HepG2 (cell line): ENCODE results near the gene GNA15. TPM values are rescaled to one million over a fixed set of nuclear protein-coding genes. Genes with fewer than 3 reads are reported as not detected.

Experiments
- KDM2A ChIP-seq: sonication (generic); formaldehyde crosslinking; IDR thresholded peaks from 2 replicates; pipeline ENCODE4 v1.4.0; 2020; ENCODE audit warnings: low read depth, missing genetic modification reagents, borderline replicate concordance
- MAX ChIP-seq: IDR thresholded peaks from 2 replicates; pipeline ENCODE4 v1.6.1; 2012; ENCODE audit warnings: inconsistent platforms
- MYC ChIP-seq: sonication (generic); formaldehyde crosslinking; IDR thresholded peaks from 2 replicates; pipeline ENCODE4 v1.9.0; 2021; ENCODE audit warnings: missing genetic modification reagents, borderline replicate concordance
- PHF8 ChIP-seq: sonication (generic); formaldehyde crosslinking; IDR thresholded peaks from 2 replicates; pipeline ENCODE4 v1.5.0; 2020; ENCODE audit warnings: missing genetic modification reagents
- RARG ChIP-seq: sonication (generic); formaldehyde crosslinking; IDR thresholded peaks from 2 replicates; pipeline ENCODE4 v1.4.0; 2020; ENCODE audit warnings: low read depth, mild to moderate bottlenecking, missing genetic modification reagents
- REPIN1 ChIP-seq: sonication (generic); formaldehyde crosslinking; IDR thresholded peaks from 2 replicates; pipeline ENCODE4 v1.8.0; 2022; ENCODE audit warnings: missing genetic modification reagents, low read depth, mild to moderate bottlenecking, borderline replicate concordance
- SALL1 ChIP-seq: sonication (generic); formaldehyde crosslinking; IDR thresholded peaks from 2 replicates; pipeline ENCODE4 v1.8.0; 2022; ENCODE audit warnings: mild to moderate bottlenecking, missing genetic modification reagents
- SAP130 ChIP-seq: IDR thresholded peaks from 2 replicates; pipeline ENCODE4 v1.6.1; 2016; ENCODE audit warnings: low read depth
- SMC3 ChIP-seq: IDR thresholded peaks from 2 replicates; pipeline ENCODE4 v1.6.1; 2011; ENCODE audit warnings: low read length, improper control_type of control experiment
- SRY ChIP-seq: sonication (generic); formaldehyde crosslinking; IDR thresholded peaks from 2 replicates; pipeline ENCODE4 v1.8.0; 2022; ENCODE audit warnings: mild to moderate bottlenecking, missing genetic modification reagents
- TCF7 ChIP-seq: sonication (generic); IDR thresholded peaks from 2 replicates; pipeline ENCODE4 v1.6.1; 2016; ENCODE audit warnings: antibody characterized with exemption, low read depth
- USF2 ChIP-seq, 2 experiments: sonication (generic) in 1 of 2; formaldehyde crosslinking in 1 of 2; IDR thresholded peaks; 2 replicates each; pipeline versions ENCODE4 v1.5.1 to v1.6.1; 2011 to 2020; ENCODE audit warnings: borderline replicate concordance in 1 of 2, low read depth in 1 of 2, low read length in 1 of 2, mild to moderate bottlenecking in 1 of 2, missing genetic modification reagents in 1 of 2, moderate library complexity in 1 of 2
- YY1 ChIP-seq: IDR thresholded peaks from 2 replicates; pipeline ENCODE4 v1.6.1; 2011; ENCODE audit warnings: low read length, low read depth, moderate library complexity, mild to moderate bottlenecking; ENCODE audit not compliant: insufficient read depth, insufficient replicate concordance
- ZBTB33 ChIP-seq: sonication (generic); formaldehyde crosslinking; IDR thresholded peaks from 2 replicates; pipeline ENCODE4 v1.4.0; 2020; ENCODE audit warnings: missing genetic modification reagents
- ZFP36L2 ChIP-seq: sonication (generic); formaldehyde crosslinking; IDR thresholded peaks from 2 replicates; pipeline ENCODE4 v1.4.0; 2020; ENCODE audit warnings: missing genetic modification reagents
- ZFX ChIP-seq: sonication (generic); formaldehyde crosslinking; IDR thresholded peaks from 2 replicates; pipeline ENCODE4 v1.4.0; 2020; ENCODE audit warnings: mild to moderate bottlenecking, low read depth, missing genetic modification reagents, moderate library complexity
- ZNF124 ChIP-seq: sonication (generic); formaldehyde crosslinking; IDR thresholded peaks from 2 replicates; pipeline ENCODE4 v1.4.0; 2020; ENCODE audit warnings: missing genetic modification reagents
- ZNF512 ChIP-seq: sonication (generic); formaldehyde crosslinking; IDR thresholded peaks from 2 replicates; pipeline ENCODE4 v1.4.0; 2020; ENCODE audit warnings: mild to moderate bottlenecking, missing genetic modification reagents
- ZNF549 ChIP-seq: sonication (generic); formaldehyde crosslinking; IDR thresholded peaks from 2 replicates; pipeline ENCODE4 v1.5.0; 2020; ENCODE audit warnings: missing genetic modification reagents
- ZNF687 ChIP-seq: sonication (generic); formaldehyde crosslinking; IDR thresholded peaks from 2 replicates; pipeline ENCODE4 v1.5.1; 2020; ENCODE audit warnings: mild to moderate bottlenecking, missing genetic modification reagents, moderate library complexity
- polyA plus RNA-seq, 8 experiments: library from polyadenylated mRNA; depleted of rRNA in 3 of 8; stranded (reverse) in 7 of 8; unstranded in 1 of 8; fragments of >200 nt; fragmentation: Illumina TruSeq in 4 of 8; extraction: Trizol in 4 of 8; gene quantifications; 2 replicates each; pipeline versions ENCODE4 v1.2.1 to v1.2.3, GENCODE V29; 2011 to 2016; ENCODE audit warnings: low read depth in 4 of 8, missing spikeins in 1 of 8, mixed read lengths in 1 of 8; ENCODE audit not compliant: insufficient read depth in 1 of 8
- total RNA-seq, 5 experiments: library from RNA; depleted of rRNA; stranded (reverse); fragments of >200 nt; fragmentation: Illumina TruSeq; extraction: Trizol; gene quantifications; 2 replicates each; pipeline ENCODE4 v1.2.3, GENCODE V29; 2016; ENCODE audit warnings: low read depth in 1 of 5

GNA15 gene
- total and polyA plus RNA-seq, 2 of the 13 experiments (the other 11 are each of a cell fraction or from before 2014, with no cell fraction given), result not detected

- TF ChIP-seq MYC (CRISPR knock-in tag) (peak; percentile 74; the same call in 1 of the 2 replicates), ZNF512 (CRISPR knock-in tag) (no peak), RARG (CRISPR knock-in tag) (no peak), SAP130 (CRISPR knock-in tag) (0 out of 2 replicates have a peak, but pooled peaks have one; percentile 25), SALL1 (CRISPR knock-in tag) (0 out of 2 replicates have a peak, but pooled peaks have one; percentile 19), PHF8 (CRISPR knock-in tag) (no peak), SRY (peak; percentile 32; the same call in 1 of the 2 replicates), ZNF549 (CRISPR knock-in tag) (no peak), USF2 (IDR thresholded peaks at IDR 0.05; ENCODE audit: low read depth, low read length) (peak; percentile 40; the same call in 1 of the 2 replicates), USF2 (CRISPR knock-in tag; IDR thresholded peaks at IDR 0.05; ENCODE audit: borderline replicate concordance) (no peak; the same call in 1 of the 2 replicates), TCF7 (no peak), ZFX (CRISPR knock-in tag) (peak; percentile 32; the same call in 1 of the 2 replicates), SMC3 (peak; percentile 79), YY1 (peak; percentile 21), ZBTB33 (CRISPR knock-in tag) (peak; percentile 52; the same call in 1 of the 2 replicates), REPIN1 (CRISPR knock-in tag) (no peak; the same call in 1 of the 2 replicates), ZNF687 (CRISPR knock-in tag) (peak; percentile 59), KDM2A (CRISPR knock-in tag) (peak; percentile 39; the same call in 1 of the 2 replicates), ZFP36L2 (CRISPR knock-in tag) (no peak), MAX (peak; percentile 77), ZNF124 (no peak)
These were observed 27.1 kb upstream of the GNA15 start (continued) for GRCh38 chr19:3108775-3109174.
